NCI-H510A (cell line): Measurements from ENCODE around the gene TENM3.

ENCODE experiments used
- DNase-seq: peaks from one replicate; lab custom pipeline; 2025; lab: John Stamatoyannopoulos, UW

The TENM3 gene

DNA sequence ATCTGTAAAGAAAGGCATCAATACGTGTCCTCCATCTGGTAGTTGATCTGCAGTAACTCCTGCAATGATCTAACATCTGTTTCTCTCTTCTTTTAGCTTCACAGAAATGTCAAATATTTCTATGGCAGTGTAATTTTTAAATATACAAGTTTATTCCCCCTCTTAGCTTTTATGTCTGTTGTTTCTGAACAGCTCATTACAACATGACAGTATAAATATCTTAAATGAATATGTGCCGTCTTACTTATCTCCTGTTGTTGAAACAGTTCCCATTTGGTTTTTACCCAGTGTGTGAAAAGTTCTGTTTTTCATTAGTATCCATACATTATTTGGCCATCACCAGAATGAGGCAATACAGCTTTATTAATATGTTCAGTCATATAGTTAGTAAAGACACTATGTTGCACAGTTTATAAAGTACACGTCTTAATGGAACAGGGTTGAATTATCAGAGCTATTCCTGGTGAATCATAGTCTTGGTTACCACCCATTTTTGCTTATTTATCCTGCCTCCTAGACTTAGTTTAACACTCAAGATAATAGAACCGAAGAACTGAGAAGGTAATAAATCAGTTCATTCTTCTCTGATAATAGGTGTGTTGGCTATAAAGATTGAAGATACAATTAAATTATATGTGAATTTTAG lies 321.6 kb downstream of the TENM3 start:
- no peak for DNase-seq

DNA sequence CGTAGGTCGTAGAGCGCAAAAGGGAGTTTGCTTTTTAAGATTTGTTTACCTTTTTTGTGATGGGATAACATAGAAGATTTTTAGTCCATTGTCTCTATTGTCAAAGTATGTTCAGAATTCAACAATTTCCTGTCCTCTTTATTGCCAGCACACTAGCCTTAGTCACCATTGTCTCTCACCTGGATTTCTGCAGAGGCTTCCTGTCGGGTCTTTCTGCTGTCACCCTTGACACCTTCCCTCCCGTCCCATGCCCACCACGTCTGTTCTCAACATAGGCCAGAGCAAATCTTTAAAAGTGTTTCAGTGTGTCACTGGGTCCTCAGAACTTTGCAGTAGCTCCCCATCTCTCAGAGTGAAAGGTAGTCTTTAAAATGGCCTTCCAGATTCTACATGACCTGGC lies 323.9 kb downstream of the TENM3 start:
- DNase-seq: no peak

DNA sequence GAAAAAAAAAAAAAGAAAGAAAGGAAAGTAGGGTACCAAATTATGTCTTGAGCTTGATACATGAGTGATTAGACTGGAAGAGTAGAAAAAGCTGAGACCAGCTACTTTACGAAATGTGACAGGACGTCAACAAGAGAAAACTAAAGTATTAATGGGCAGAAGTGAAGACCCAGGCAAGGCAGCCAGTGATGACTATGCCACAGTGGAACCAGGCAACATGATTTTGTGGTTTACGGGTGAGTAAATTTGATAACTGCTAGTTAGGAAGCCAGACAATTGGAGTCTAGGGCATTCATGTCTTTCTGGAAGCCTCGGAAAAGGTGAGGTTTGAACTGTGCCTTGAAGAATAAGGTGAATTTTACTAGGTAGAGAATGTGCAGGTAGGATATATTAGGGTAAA lies 326.4 kb downstream of the TENM3 start:
- no peak for DNase-seq

DNA sequence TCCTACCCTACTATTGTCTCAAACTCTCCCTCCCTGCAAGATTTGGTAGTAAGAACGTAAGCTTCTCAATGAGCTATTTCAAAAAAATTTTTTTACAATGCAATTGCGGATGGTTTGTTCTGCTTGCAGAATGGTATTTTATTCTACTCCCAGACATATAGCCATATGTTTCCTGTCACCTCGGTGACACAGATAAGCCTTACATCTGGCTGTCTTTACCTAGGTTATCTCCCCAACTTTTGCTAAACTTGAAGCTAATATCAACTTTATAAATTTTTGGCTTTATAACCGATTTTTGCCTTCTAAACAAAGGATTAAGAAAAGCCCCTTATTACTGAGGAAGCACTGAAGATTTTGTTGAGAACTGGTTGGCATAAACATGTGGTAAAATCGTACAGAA lies 331.5 kb downstream of the TENM3 start:
- DNase-seq: no peak

DNA sequence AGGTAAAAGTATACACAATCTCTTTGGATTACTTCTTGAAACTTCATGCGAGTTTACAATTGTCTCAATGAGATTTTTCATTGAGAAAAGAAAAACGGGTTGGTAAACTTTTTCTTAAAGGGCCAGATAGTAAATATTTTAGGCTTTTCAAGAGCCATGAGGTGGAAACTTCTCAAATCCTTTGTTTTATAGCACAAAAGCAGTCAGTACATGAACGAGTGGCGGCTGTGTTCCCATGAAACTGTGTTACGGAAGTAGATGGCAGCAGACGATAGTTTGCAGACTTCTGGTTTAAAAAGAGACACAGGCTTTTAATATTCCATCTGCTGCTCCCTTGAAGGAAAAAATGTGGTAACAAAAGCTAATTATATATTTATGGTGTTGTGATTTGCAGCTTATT lies 332.0 kb downstream of the TENM3 start:
- no peak for DNase-seq

DNA sequence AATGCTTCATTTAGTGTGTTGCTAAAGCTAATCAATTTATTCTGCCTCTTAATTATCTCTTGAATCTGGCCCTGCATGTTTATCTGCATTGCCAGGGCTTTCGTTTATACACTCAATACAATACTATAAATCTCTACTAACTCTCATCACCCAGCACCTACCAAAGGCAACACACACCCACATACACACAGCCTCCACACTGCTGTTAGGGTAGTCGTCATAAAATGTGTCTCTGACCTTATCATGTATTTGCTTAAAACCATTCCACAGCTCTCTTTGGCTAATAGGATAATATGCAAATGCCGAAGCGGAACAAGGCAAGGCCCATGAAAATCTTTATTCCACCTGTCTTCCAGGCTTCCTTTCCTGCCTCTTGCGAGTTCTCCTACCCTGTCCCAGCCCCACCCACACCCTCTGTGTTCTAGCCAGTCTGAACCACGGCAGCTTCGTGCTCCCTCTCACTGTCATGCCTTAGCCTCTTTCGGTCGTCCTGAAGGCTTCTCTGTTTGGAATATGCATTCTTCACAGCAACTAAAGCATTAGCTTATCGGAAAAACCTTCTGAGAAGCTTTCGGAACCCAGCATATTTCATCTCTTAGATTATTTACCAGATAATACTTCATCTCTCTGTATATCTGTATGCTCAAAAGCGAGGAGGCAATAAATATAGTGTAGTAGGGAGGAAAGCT lies 333.5 kb downstream of the TENM3 start:
- no peak for DNase-seq

DNA sequence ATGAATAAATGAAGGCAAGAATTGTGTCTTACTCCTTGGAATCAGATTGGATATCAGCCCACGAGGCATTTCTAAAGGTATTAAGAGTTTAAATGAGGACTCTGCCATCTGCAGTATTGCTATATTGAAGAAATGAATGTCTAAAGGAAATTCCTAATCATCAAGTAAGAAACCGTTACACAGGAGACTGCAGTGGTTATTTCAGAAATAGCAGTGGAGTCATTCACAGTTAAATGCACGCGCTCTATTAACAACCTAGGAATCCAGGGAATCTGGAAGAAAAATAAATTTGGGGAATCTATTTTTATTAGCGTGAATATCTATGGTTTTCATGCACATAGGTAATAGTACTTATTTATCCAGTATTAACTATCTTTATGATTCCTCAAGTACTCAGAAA lies 334.2 kb downstream of the TENM3 start:
- no peak for DNase-seq

DNA sequence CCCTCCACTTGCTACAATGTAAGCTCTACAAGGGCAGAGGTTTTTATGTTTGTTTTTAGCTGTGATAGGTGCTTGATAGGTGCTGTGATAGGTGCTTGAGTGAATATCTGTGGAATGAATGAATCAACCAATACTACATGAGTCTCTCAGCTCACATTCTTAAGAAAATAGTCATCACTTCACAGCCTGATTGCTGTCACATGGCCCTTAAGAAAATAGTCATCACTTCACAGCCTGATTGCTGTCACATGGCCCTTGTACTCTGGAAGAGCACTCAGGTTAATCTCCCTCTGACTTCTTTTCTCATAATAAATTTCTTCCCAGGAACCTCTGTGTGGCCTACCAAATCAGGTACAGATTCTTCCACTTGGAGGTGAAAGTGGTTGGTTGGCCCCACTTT lies 335.2 kb downstream of the TENM3 start:
- DNase-seq: no peak

DNA sequence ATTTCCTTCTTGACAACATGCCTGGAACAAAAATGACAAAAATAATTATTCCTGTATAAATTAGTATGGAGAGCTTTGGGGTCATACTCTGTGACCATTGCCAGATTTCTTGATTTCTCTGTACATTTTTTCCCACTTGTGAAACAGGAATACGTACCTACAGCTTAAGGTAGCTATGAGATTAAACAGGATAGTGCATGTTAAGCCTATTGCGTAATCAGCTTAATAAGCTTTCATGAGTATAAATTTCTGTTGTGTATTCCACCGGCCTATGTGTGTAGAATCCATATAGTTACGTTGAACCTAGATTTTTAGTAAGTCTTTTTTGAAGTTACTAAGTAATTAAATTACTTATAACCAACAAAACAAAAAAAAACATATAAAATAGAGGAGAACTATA lies 339.0 kb downstream of the TENM3 start:
- no peak for DNase-seq

DNA sequence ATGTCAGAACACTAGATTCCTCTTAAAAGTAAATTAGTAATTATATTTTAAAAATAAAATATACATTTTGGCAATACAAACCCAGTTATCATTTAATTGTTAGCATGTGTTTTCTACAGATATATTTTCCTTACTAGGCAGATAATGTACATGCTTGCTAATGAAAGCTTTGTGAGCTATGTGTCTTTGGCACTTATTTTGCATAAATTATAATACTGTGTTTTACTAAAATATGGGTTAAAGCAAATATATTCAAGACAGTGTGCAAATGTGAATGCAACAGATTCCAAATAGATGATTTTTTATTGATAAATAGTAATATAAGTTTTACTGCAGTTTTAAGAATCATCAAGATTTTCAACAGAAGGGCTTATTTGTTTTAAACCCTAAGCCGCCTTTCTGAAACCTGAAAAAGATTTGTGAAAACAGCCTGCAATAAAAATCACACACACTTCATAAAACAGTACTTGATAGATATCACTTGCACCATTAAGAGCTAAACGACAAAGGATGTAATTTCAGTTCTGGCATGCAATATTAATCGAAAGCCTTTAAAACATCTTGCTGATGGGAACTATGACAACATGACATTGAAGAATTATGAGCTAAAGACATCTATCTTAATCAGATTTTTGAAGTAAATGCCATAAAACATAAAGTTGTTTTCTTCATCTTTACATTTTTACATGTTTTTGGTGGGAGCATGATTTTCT lies 340.7 kb downstream of the TENM3 start:
- DNase-seq: no peak

DNA sequence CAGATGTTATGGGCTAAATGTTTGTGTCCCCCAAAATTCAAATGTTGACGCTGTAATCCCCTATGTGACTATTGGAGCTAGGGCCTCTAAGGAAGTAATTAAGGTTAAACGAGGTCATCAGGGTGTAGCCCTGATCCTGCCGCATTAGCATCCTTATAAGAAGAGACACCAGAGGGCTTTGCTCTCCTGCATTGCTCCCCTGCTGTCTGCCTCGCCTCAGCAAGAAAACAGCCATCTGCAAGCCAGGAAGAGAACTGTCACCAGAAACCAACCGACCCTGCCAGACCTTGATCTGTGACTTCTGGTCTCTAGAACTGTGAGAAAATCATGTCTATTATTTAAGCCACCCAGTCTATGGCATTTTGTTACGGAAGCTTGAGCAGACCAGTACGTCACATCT lies 342.1 kb downstream of the TENM3 start:
- no peak for DNase-seq

DNA sequence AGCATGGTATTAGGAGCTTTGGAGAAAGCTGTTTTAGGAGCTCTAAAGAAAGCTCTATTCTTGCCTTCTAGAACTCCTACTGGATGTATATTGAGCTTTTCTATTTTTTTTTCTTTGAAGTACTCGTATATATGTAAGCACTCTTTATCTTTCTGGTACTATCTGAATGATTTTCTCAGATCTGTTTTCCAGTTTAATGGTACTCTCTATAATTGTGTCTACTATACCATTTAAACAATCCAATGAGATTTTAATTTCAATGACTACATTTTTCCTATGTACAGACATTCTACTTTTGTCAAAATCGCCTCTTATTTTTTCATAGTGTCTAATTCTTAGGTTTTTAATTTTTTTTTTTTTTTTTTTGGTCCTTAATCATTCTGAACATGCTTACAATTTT lies 345.9 kb downstream of the TENM3 start:
- no peak for DNase-seq

DNA sequence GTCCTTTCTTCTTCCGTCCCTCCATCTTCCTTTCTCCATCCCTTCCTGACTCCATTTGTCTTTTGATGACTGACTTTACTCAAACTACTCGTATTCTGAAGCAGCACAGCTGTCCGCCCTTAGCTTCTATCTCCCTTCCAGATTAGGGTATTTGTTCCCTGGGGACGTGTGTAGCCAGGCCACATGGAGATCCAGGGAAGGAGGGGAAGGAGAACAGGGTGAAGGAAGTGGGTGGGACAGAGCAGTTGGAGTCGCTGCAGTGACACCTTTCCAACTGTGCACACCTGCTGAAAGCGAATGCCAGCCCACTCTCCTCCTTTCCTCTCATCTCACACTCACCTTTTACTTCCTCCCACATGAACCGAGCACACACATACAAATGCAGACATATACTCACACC lies 350.2 kb downstream of the TENM3 start:
- DNase-seq: no peak

DNA sequence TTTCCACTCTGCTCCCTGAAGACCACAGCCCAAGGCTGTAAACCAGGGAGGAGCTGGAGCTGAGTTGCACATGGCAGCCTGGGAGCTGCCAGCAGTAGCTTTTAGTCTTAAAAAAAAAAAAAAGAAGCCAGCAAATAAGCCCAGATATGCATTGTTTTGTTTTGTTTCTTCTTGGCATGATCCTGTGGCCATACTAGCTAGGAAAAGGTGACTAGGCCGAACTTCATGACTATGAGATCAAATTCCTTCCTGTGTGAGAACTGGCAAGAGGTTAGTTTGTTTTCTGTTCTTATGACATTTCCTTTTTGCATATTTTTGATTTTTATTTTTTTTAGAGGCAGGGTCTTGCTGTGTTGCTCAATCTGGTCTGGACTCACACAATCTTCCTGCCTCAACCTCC lies 350.7 kb downstream of the TENM3 start:
- DNase-seq: no peak

DNA sequence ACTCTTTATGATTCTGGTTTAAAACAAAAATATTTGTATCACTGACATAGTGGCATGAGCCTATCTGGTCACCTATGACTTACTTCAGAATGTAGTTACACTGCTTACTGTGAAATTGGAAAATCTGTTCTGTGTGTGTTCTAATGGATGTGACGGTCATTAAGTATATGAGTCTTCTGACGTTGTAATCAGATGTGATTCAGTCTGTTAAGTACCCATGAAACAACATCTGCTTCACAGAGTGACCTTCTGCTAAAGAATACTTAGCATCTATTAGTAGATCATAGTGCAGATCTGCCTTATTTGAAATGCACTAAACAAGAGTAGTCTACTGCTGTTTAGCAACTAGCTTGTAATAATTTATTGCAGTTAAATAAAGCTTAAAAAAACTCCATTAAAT lies 356.9 kb downstream of the TENM3 start:
- DNase-seq: no peak

DNA sequence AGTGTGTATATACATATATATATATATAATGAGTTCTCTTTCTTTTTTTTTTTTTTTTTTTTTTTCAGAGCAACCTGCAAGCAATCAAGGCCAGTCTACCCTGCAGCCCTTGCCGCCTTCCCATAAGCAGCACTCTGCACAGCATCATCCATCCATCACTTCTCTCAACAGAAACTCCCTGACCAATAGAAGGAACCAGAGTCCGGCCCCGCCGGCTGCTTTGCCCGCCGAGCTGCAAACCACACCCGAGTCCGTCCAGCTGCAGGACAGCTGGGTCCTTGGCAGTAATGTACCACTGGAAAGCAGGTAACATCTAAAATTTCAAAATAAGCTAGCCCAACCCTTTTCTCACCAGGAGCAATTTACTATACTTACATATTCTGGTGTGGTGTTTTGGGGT lies 357.7 kb downstream of the TENM3 start:
- DNase-seq: no peak

DNA sequence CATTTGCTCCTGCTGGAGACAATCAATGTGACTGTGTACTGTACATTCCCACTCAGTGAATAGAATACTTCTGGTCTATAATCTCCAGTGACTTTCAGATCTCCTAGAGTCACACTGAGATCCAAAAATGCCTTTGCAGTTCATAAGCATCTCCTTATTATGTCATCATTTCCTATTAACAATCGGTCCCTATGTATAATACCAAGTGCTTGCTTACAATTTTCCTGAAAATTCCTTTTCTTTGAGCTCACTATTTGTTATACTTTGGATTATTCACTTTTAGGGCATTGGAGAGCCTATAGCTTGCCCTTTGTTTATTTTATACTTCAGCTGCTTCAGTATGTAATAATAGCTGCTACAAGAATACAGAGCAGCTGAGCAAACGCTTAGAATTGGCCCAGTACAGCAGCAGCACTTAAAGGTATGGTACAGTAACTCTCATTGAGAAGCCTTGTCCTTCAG lies 361.0 kb downstream of the TENM3 start:
- DNase-seq: peak; percentile 40

DNA sequence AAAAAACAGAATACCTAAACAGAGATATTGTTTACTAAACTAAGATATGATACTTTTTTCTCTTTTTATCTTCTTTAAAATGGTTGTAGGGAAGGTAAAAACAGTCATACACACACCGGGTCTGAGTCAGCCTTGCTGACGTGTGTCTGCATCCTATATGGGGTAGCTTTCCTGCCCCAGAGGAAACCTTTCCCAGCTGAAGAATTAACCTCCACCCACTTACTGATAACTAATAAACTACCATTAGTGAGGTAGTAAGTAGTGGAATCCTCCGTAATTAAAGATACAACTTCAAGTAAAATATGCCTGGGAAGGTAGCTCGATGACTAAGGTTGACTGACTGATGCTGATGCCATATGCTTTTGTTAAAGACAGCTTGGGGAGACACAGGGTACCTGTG lies 361.8 kb downstream of the TENM3 start:
- DNase-seq: no peak

DNA sequence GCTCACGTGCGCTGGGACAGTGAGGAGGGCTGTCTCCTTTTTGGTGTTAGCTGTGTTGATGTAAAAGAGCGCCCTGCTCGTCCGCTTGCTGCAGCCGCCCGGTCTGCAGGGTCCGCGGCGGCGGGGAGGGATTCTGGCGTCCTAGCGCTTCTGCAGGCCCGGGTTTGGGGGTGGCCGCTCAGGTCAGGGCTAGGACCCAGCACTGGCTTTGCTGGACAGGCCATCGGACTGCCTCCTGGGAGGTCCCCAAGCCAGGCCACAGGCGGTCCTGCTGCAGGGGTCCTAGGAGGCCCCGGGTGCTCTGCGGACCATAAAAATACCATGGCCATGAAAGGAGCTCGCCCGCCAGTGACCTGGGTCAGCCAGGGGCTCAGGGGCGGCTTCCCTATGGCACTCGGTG lies 365.3 kb downstream of the TENM3 start:
- no peak for DNase-seq

DNA sequence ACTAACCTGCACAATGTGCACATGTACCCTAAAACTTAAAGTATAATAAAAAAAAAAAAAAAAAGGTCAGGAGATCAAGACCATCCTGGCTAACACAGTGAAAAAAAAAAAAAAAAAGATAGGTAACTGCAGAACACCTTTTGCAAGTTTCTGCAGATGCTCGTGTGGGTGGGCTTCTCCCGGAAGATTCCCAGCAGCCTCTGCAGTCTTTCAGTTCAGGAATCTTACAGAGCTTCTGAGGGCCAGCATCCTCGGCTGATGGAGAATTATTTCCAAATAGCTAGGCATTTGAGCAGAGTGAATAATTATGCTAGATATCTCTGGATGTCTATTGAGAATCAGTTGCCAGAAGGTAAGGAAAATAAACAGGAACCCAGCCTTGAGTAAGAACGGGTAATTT lies 373.3 kb downstream of the TENM3 start:
- no peak for DNase-seq

DNA sequence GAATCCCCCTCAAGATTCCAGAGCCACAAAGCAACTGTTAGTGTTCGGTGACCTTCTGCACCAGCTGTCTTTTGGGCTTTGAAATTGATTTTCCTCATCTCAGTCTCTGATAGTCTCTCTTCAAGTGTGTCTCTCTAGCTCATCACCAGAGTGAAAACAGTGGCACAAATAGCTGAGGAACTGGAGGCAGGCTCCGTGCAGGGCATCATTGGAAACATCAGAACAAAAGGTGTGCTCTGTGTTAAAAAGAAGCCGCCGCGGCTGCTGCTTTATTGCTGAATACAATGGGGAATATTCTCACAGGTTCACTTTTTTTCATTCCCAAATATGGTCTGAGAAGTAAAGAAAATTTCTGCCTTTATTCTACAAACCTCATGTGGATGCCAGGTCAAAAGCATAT lies 376.5 kb downstream of the TENM3 start:
- no peak for DNase-seq

DNA sequence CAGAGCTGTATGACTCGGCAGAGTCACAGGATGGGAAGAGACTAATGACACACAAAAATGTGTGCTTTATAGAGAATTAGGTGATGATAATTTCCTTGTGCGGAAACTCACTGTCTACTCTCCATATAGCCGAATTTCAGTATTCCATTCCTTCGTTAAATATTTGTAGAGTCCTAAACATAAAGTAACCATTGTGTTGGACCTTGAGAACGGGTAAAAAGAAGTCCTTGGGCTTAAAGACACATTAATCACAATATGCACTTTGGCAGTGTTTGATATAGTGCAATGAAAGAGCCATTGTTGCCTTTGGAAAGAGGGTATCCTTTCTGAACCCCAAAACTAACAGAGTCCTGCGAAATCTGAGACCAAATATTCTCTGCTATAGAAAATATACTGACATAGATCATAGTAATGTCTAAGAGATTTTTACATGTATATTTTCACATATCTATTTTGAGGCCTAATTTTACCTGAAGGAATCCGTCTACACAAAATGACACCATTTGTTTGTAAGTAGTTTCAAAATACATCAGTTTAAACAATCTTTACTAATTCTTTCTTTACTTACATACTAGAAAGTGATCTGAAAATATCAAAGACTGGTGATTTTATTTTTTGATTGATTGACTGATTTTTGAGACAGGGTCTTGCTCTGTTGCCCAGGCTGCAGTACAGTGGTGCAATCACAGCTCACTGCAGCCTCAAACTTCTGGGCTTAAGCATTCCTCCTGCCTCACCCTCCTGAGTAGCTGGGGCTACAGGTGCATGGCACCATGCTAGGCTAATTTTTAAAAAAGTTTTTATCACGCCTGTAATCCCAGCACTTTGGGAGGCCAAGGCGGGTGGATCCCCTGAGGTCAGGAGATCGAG lies 377.1 kb downstream of the TENM3 start:
- DNase-seq: no peak
